ENCODE measurements around the gene JAKMIP3.

Gene JAKMIP3

GRCh38 chr10:132112611-132113010 is 46.9 kb downstream of the JAKMIP3 start:
- Mint-ChIP-seq H3K4me3 (no peak overlapping the region), H3K27me3 (peaks cover 2% of the 10 kb centered on the region), H3K27ac (no peak overlapping the region), H3K4me1 (ENCODE audit: low read depth) (no peaks in the 10 kb centered on the region), H3K9me3 (no peaks in the 10 kb centered on the region), H3K36me3 (ENCODE audit: low read depth) (no peaks in the 10 kb centered on the region)
- intact Hi-C loops (cut with micrococcal nuclease): no loop called here

- Mint-ChIP-seq H3K36me3 (ENCODE audit: low read depth) (no peaks in the 10 kb centered on the region), H3K9me3 (no peaks in the 10 kb centered on the region), H3K4me1 (ENCODE audit: low read depth) (no peaks in the 10 kb centered on the region), H3K4me3 (no peak overlapping the region), H3K27me3 (peaks cover 2% of the 10 kb centered on the region), H3K27ac (no peak overlapping the region)
- intact Hi-C loops (cut with micrococcal nuclease): no loop called here
These were observed 47.5 kb downstream of the JAKMIP3 start for GRCh38 chr10:132113206-132113605.

GRCh38 chr10:132113766-132114365 is 48.1 kb downstream of the JAKMIP3 start:
- H3K36me3 Mint-ChIP-seq (ENCODE audit: low read depth): no peaks in the 10 kb centered on the region
- H3K9me3 Mint-ChIP-seq: no peaks in the 10 kb centered on the region
- H3K4me1 Mint-ChIP-seq (ENCODE audit: low read depth): no peaks in the 10 kb centered on the region
- intact Hi-C loops (cut with micrococcal nuclease): no loop called here
- H3K27ac Mint-ChIP-seq: no peak overlapping the region
- H3K4me3 Mint-ChIP-seq: no peak overlapping the region
- peaks cover 2% of the 10 kb centered on the region for H3K27me3 Mint-ChIP-seq

GRCh38 chr10:132114953-132115520 is 49.3 kb downstream of the JAKMIP3 start:
- Mint-ChIP-seq H3K27me3 (peaks cover 4% of the 10 kb centered on the region), H3K36me3 (ENCODE audit: low read depth) (no peaks in the 10 kb centered on the region), H3K4me3 (no peak overlapping the region), H3K9me3 (no peaks in the 10 kb centered on the region), H3K27ac (no peak overlapping the region), H3K4me1 (ENCODE audit: low read depth) (no peaks in the 10 kb centered on the region)
- intact Hi-C loops (cut with micrococcal nuclease): no loop called here

All from dendritic cell treated with granulocyte-macrophage colony-stimulating factor and Interleukin-4, amounts not matched to agents 40 ng/mL and 50 ng/mL, for 4 days (primary cell).